Measurements from ENCODE around the gene PRICKLE1.

- TF ChIP-seq, protein P1, sequence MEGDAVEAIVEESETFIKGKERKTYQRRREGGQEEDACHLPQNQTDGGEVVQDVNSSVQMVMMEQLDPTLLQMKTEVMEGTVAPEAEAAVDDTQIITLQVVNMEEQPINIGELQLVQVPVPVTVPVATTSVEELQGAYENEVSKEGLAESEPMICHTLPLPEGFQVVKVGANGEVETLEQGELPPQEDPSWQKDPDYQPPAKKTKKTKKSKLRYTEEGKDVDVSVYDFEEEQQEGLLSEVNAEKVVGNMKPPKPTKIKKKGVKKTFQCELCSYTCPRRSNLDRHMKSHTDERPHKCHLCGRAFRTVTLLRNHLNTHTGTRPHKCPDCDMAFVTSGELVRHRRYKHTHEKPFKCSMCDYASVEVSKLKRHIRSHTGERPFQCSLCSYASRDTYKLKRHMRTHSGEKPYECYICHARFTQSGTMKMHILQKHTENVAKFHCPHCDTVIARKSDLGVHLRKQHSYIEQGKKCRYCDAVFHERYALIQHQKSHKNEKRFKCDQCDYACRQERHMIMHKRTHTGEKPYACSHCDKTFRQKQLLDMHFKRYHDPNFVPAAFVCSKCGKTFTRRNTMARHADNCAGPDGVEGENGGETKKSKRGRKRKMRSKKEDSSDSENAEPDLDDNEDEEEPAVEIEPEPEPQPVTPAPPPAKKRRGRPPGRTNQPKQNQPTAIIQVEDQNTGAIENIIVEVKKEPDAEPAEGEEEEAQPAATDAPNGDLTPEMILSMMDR (conservative IDR thresholded peaks at IDR 0.05; ENCODE audit: low read length), result no peak
- no peak for TF ChIP-seq EZH2phosphoT487 (IDR thresholded peaks at IDR 0.05; ENCODE audit: borderline replicate concordance)
Observed at GRCh38 chr12:42483521-42483790, 106.1 kb downstream of the PRICKLE1 start.

All from Loucy (cell line).